ENCODE data around the gene KRTAP9-6.
"Not testable (repeated sequence)": the region's sequence is repeated elsewhere in the genome, so short reads cannot be mapped to it uniquely, and the experiment has no call there.

The KRTAP9-6 gene

DNA sequence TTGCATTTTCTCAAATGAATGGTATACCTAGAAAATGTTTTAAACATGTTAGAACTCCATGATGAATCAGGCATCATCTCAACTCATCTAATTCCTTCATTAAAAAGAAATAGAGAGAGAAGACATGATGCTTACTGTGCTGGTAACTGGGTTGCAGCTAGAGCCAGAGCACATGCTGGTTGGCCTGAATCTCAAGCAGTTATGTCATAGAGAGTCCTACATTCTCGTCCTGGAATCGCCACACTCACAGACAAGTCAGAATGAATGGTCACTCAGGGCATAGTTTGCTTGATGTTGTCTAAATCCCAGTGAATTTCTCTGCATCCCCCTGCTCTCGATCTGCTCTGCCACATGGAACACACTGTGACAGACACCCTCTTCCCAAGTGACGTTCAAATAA, 28.1 kb upstream of the KRTAP9-6 start:
- H3K4ac ChIP-seq (ENCODE audit: low read depth, low read length); H2AK5ac ChIP-seq (ENCODE audit: low read length); H3K79me2 ChIP-seq (ENCODE audit: control insufficient read depth, insufficient read depth, low read length, poor library complexity); H3K18ac ChIP-seq (ENCODE audit: low read length); H2BK5ac ChIP-seq (ENCODE audit: low read depth, low read length, poor library complexity); H4K8ac ChIP-seq (ENCODE audit: low read depth, low read length); H3K27me3 ChIP-seq (ENCODE audit: insufficient read depth, low read length); H2BK120ac ChIP-seq (ENCODE audit: insufficient read depth, low read length, poor library complexity); H3K4me1 ChIP-seq (ENCODE audit: control insufficient read depth in 1 of 2, insufficient read depth in 2 of 2, low read length in 2 of 2); H2BK12ac ChIP-seq (ENCODE audit: low read length); H2AFZ ChIP-seq (ENCODE audit: insufficient read depth, low read length, poor library complexity); H3K14ac ChIP-seq (ENCODE audit: low read length); H3K27ac ChIP-seq (ENCODE audit: low read depth, low read length); H4K91ac ChIP-seq (ENCODE audit: low read depth, low read length); H3K36me3 ChIP-seq (ENCODE audit: control insufficient read depth in 1 of 2, insufficient read depth in 2 of 2, low read length in 2 of 2); H3K4me3 ChIP-seq (ENCODE audit: low read depth, low read length); H3K23ac ChIP-seq (ENCODE audit: low read length); H3K4me2 ChIP-seq (ENCODE audit: low read length); DNase-seq; H3K9ac ChIP-seq (ENCODE audit: low read length); H4K12ac ChIP-seq (ENCODE audit: low read depth, low read length); H3K79me1 ChIP-seq (ENCODE audit: low read length); H3K9me3 ChIP-seq (ENCODE audit: insufficient read depth, low read depth, low read length): not testable (repeated sequence)
- WGBS (ENCODE audit: extremely low coverage, insufficient coverage, insufficient read length) = no CpG with 5 or more reads among the region's 4 CpGs

DNA sequence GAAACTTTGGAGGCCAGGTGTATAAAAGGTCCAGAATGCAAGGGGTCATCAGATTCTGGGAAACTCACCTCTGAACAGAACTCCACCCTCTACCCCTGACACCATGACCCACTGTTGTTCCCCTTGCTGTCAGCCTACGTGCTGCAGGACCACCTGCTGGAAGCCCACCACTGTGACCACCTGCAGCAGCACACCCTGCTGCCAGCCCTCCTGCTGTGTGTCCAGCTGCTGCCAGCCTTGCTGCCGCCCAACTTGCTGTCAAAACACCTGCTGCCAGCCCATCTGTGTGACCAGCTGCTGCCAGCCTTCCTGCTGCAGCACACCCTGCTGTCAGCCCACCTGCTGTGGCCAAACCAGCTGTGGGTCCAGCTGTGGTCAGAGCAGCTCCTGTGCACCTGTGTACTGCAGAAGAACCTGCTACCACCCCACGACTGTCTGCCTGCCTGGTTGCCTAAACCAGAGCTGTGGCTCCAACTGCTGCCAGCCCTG, 27.2 kb upstream of the KRTAP9-6 start, which contains the start of gene KRTAP9-8:
Gene KRTAP9-8 (plus strand): TSS at position 51 of the 489 bp plus-strand sequence. CDS start 53 bp downstream, at position 104.
- no CpG with 5 or more reads among the region's 3 CpGs for WGBS (ENCODE audit: extremely low coverage, insufficient coverage, insufficient read length)
- not testable (repeated sequence) for H2BK5ac ChIP-seq (ENCODE audit: low read depth, low read length, poor library complexity); H3K9me3 ChIP-seq (ENCODE audit: insufficient read depth, low read depth, low read length); H3K4me3 ChIP-seq (ENCODE audit: low read depth, low read length); H3K79me1 ChIP-seq (ENCODE audit: low read length); H3K9ac ChIP-seq (ENCODE audit: low read length); H3K4me2 ChIP-seq (ENCODE audit: low read length); H2BK12ac ChIP-seq (ENCODE audit: low read length); H2BK120ac ChIP-seq (ENCODE audit: insufficient read depth, low read length, poor library complexity); H3K79me2 ChIP-seq (ENCODE audit: control insufficient read depth, insufficient read depth, low read length, poor library complexity); H2AK5ac ChIP-seq (ENCODE audit: low read length); H2AFZ ChIP-seq (ENCODE audit: insufficient read depth, low read length, poor library complexity); H4K12ac ChIP-seq (ENCODE audit: low read depth, low read length); H3K18ac ChIP-seq (ENCODE audit: low read length); H3K23ac ChIP-seq (ENCODE audit: low read length); H3K4ac ChIP-seq (ENCODE audit: low read depth, low read length); H3K27ac ChIP-seq (ENCODE audit: low read depth, low read length); H3K27me3 ChIP-seq (ENCODE audit: insufficient read depth, low read length); H4K8ac ChIP-seq (ENCODE audit: low read depth, low read length); DNase-seq; H3K4me1 ChIP-seq (ENCODE audit: control insufficient read depth in 1 of 2, insufficient read depth in 2 of 2, low read length in 2 of 2); H3K14ac ChIP-seq (ENCODE audit: low read length); H3K36me3 ChIP-seq (ENCODE audit: control insufficient read depth in 1 of 2, insufficient read depth in 2 of 2, low read length in 2 of 2); H4K91ac ChIP-seq (ENCODE audit: low read depth, low read length)

DNA sequence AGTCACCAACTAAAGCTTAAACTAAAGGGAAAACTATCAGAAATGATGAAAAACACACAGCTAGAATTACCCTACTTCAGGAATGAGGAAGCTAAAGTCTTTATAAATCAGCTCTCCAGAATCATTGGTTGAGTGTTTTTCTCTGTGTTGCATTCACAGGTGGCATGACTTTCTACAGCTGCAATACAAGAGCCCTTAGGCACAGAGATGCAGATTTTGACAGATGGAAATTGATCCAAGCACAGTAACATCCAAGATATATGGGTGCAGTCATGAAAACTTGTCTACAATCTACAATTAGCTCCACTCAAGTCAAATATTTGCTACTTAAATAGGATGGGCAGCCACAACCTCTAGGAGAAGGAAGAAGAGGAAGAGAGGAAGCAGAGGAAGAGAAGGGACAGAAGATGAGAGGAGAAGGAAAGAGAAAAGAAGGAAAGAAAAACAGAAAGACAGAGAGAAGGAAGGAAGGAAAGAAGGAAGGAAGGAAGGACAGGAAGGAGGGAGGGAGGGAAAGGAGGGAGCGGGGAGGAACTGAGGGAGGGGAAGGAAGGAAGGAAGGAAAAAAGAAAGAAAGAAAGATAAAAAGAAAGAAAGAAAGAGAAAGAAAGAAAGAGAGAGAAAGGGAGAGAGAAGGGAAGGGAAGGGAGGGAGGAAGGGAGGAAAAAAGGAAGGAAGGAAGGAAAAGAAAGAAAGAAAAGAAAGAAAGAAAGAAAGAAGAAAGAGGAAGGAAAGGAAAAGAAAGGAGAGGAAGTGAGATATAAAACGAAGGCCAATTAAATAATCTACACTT, 18.0 kb upstream of the KRTAP9-6 start:
- H4K12ac ChIP-seq (ENCODE audit: low read depth, low read length); H3K4me1 ChIP-seq (ENCODE audit: control insufficient read depth in 1 of 2, insufficient read depth in 2 of 2, low read length in 2 of 2); H3K27ac ChIP-seq (ENCODE audit: low read depth, low read length); H4K91ac ChIP-seq (ENCODE audit: low read depth, low read length); H2BK12ac ChIP-seq (ENCODE audit: low read length); H3K9me3 ChIP-seq (ENCODE audit: insufficient read depth, low read depth, low read length); H3K36me3 ChIP-seq (ENCODE audit: control insufficient read depth in 1 of 2, insufficient read depth in 2 of 2, low read length in 2 of 2); H3K27me3 ChIP-seq (ENCODE audit: insufficient read depth, low read length); H3K4me2 ChIP-seq (ENCODE audit: low read length); H3K23ac ChIP-seq (ENCODE audit: low read length); H3K14ac ChIP-seq (ENCODE audit: low read length); H3K4me3 ChIP-seq (ENCODE audit: low read depth, low read length); H2BK120ac ChIP-seq (ENCODE audit: insufficient read depth, low read length, poor library complexity); DNase-seq; H2BK5ac ChIP-seq (ENCODE audit: low read depth, low read length, poor library complexity); H3K18ac ChIP-seq (ENCODE audit: low read length); H2AK5ac ChIP-seq (ENCODE audit: low read length); H3K79me1 ChIP-seq (ENCODE audit: low read length); H4K8ac ChIP-seq (ENCODE audit: low read depth, low read length); H2AFZ ChIP-seq (ENCODE audit: insufficient read depth, low read length, poor library complexity); H3K4ac ChIP-seq (ENCODE audit: low read depth, low read length); H3K79me2 ChIP-seq (ENCODE audit: control insufficient read depth, insufficient read depth, low read length, poor library complexity); H3K9ac ChIP-seq (ENCODE audit: low read length): not testable (repeated sequence)
- WGBS (ENCODE audit: extremely low coverage, insufficient coverage, insufficient read length) = no CpG with 5 or more reads among the region's 2 CpGs

DNA sequence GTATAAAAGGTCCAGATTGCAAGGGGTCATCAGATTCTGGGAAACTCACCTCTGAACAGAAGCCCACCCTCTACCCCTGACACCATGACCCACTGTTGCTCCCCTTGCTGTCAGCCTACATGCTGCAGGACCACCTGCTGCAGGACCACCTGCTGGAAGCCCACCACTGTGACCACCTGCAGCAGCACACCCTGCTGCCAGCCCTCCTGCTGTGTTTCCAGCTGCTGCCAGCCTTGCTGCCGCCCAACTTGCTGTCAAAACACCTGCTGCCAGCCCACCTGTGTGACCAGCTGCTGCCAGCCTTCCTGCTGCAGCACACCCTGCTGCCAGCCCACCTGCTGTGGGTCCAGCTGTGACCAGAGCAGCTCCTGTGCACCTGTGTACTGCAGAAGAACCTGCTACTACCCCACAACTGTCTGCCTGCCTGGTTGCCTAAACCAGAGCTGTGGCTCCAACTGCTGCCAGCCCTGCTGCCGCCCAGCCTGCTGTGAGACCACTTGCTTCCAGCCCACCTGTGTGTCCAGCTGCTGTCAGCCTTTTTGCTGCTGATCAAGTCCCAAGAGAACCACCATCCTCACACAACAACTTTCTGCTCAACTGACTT, 15.4 kb upstream of the KRTAP9-6 start, which contains the start of gene KRTAP9-4:
Gene KRTAP9-4 (plus strand): TSS at position 51 of the 604 bp plus-strand sequence. CDS start 34 bp downstream, at position 85.
- not testable (repeated sequence) for H3K4me1 ChIP-seq (ENCODE audit: control insufficient read depth in 1 of 2, insufficient read depth in 2 of 2, low read length in 2 of 2); H3K79me1 ChIP-seq (ENCODE audit: low read length); DNase-seq; H2AK5ac ChIP-seq (ENCODE audit: low read length); H2BK5ac ChIP-seq (ENCODE audit: low read depth, low read length, poor library complexity); H3K9ac ChIP-seq (ENCODE audit: low read length); H3K18ac ChIP-seq (ENCODE audit: low read length); H2AFZ ChIP-seq (ENCODE audit: insufficient read depth, low read length, poor library complexity); H3K4ac ChIP-seq (ENCODE audit: low read depth, low read length); H2BK120ac ChIP-seq (ENCODE audit: insufficient read depth, low read length, poor library complexity); H3K14ac ChIP-seq (ENCODE audit: low read length); H4K12ac ChIP-seq (ENCODE audit: low read depth, low read length); H3K27me3 ChIP-seq (ENCODE audit: insufficient read depth, low read length); H3K9me3 ChIP-seq (ENCODE audit: insufficient read depth, low read depth, low read length); H3K27ac ChIP-seq (ENCODE audit: low read depth, low read length); H3K4me2 ChIP-seq (ENCODE audit: low read length); H4K91ac ChIP-seq (ENCODE audit: low read depth, low read length); H2BK12ac ChIP-seq (ENCODE audit: low read length); H3K36me3 ChIP-seq (ENCODE audit: control insufficient read depth in 1 of 2, insufficient read depth in 2 of 2, low read length in 2 of 2); H3K4me3 ChIP-seq (ENCODE audit: low read depth, low read length); H4K8ac ChIP-seq (ENCODE audit: low read depth, low read length); H3K79me2 ChIP-seq (ENCODE audit: control insufficient read depth, insufficient read depth, low read length, poor library complexity); H3K23ac ChIP-seq (ENCODE audit: low read length)
- no CpG with 5 or more reads among the region's 2 CpGs for WGBS (ENCODE audit: extremely low coverage, insufficient coverage, insufficient read length)
